NT2/D1 (cell line): ENCODE measurements around the gene TBCK.

ENCODE experiments used
- SUZ12 ChIP-seq: IDR thresholded peaks from 2 replicates; pipeline ENCODE4 v1.6.1; 2011; ENCODE audit not compliant: insufficient read length, insufficient read depth; ENCODE audit errors: extremely low read depth
- ZNF274 ChIP-seq: IDR thresholded peaks from 2 replicates; pipeline ENCODE4 v1.6.1; 2011; ENCODE audit warnings: mild to moderate bottlenecking, low read depth, low read length

DNA sequence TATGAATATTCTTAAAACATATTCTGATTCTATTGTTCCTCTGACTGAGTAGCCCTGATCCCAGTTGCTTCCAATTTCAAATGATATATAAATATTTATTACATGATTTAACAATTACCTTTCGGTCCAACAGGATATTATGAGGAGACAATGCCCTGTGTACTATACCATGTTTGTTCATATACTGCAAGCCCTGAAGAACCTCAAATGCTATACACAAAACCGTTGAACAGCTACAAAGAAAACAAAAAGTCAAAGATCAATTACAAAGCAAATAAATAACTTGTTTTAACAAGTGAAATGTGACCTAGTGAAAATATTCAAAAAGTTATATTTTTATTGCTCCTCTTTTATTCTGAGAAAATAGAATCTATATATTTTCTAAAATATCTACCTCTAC is 54.0 kb downstream of the TBCK start:
- TF ChIP-seq ZNF274 (no peak), SUZ12 (no peak)
